ENCODE measurements around the gene SCGB1A1. TPM values are rescaled to one million over a fixed set of nuclear protein-coding genes. Genes with fewer than 3 reads are reported as not detected.
A peak's percentile ranks its signal among the peaks of the same experiment; 100 is the strongest.

Gene SCGB1A1
- total RNA-seq, 4 donors from 2014 or later: 3.0 TPM; not detected in 3

GRCh38 chr11:62472063-62472884 is 53.4 kb downstream of the SCGB1A1 start:
- Histone ChIP-seq H3K36me3 (no peaks in the 10 kb centered on the region), H3K4me1 (peaks cover 0 to 14% (median 11%) of the 10 kb centered on the region in 4 donors), H3K9me3 (no peaks in the 10 kb centered on the region), H3K27me3 (no peaks in the 10 kb centered on the region), H3K27ac (replicated peaks in 1 of 4) (peak overlapping the region; percentile 44 to 70 (median 66)), H3K4me3 (no peak overlapping the region)
- WGBS: 59% methylated on average over 9 of the region's 9 CpGs
- no peak for TF ChIP-seq POLR2A (IDR thresholded peaks at IDR 0.05; ENCODE audit: low read depth)
- no peak for TF ChIP-seq CTCF (IDR thresholded peaks at IDR 0.05)
- no peak for TF ChIP-seq EP300 (IDR thresholded peaks at IDR 0.05)
- peak; percentile 48 to 77 for TF ChIP-seq POLR2AphosphoS5 (IDR thresholded peaks at IDR 0.05)
- intact Hi-C loops (cut with DNase I): no loop called here
- DNase-seq (ENCODE audit: extremely low spot score): no peak

Other genes starting within 250 kb of the SCGB1A1 start
- not detected for gene SCGB1D1, start 228.8 kb upstream of the SCGB1A1 start, total RNA-seq
- not detected for gene SCGB2A1, start 210.4 kb upstream of the SCGB1A1 start, total RNA-seq
- gene SCGB1D2, start 176.8 kb upstream of the SCGB1A1 start, total RNA-seq: not detected
- gene SCGB2A2, start 148.9 kb upstream of the SCGB1A1 start, total RNA-seq: not detected
- not detected for gene SCGB1D4, start 120.0 kb upstream of the SCGB1A1 start, total RNA-seq
- gene ASRGL1, start 81.6 kb upstream of the SCGB1A1 start, total RNA-seq: 10 to 100 TPM in 1 of 4 donors, 1 to 10 TPM in 3; 2.1 to 11.6 (median 6.7) TPM
- gene AHNAK, start 127.8 kb downstream of the SCGB1A1 start, total RNA-seq: 1,000 to 10,000 TPM; 1,278 to 2,374 (median 1,866) TPM
- 1,000 to 10,000 TPM; 1,068 to 1,537 (median 1,375) TPM for gene EEF1G, start 154.9 kb downstream of the SCGB1A1 start, total RNA-seq
- 1 to 10 TPM; 4.2 to 8.0 (median 6.0) TPM for gene TUT1, start 172.5 kb downstream of the SCGB1A1 start, total RNA-seq
- 10 to 100 TPM; 60.2 to 91.4 (median 88.3) TPM for gene MTA2, start 182.8 kb downstream of the SCGB1A1 start, total RNA-seq
- 10 to 100 TPM; 27.0 to 33.6 (median 29.0) TPM for gene EML3, start 193.7 kb downstream of the SCGB1A1 start, total RNA-seq
- gene ROM1, start 194.2 kb downstream of the SCGB1A1 start, total RNA-seq: 10 to 100 TPM in 2 of 4 donors, 1 to 10 TPM in 2; 3.7 to 11.9 (median 10.1) TPM
- gene B3GAT3, start 203.0 kb downstream of the SCGB1A1 start, total RNA-seq: 10 to 100 TPM; 20.3 to 33.3 (median 22.1) TPM
- gene GANAB, start 227.6 kb downstream of the SCGB1A1 start, total RNA-seq: 100 to 1,000 TPM in 2 of 4 donors, 10 to 100 TPM in 2; 77.7 to 129 (median 111) TPM
- gene INTS5, start 234.3 kb downstream of the SCGB1A1 start, total RNA-seq: 10 to 100 TPM in 3 of 4 donors, 1 to 10 TPM in 1; 9.6 to 22.7 (median 21.7) TPM
- gene C11orf98, start 246.2 kb downstream of the SCGB1A1 start, total RNA-seq: 10 to 100 TPM; 23.7 to 38.0 (median 33.0) TPM
- 1 to 10 TPM; 2.9 to 4.9 (median 3.1) TPM for gene CSKMT, start 246.3 kb downstream of the SCGB1A1 start, total RNA-seq

All from esophagus muscularis mucosa (tissue), 4 donors.